Measurements from ENCODE around the gene GPR83.

DNA sequence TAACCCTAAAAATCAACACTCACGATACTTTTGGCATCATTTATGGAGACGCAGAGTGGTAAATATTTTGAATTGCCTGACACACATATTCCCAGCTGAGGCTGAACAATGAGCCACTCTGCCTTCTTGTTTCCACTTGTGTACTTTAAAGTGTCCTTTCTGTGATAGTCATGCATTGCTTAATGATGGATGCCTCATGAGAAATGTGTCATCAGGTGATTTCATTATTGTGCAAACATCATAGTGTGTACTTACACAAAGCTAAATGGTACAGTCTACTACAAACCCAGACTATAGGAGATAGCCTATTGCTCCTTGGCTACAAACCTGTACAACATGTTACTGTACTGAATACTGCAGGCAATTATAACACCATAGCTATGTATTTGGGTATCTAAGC, 48.2 kb upstream of the GPR83 start:
- TF ChIP-seq CTCF (IDR thresholded peaks at IDR 0.05) (no peak), POLR2A (IDR thresholded peaks at IDR 0.05; ENCODE audit: low read length) (no peak), CEBPB (IDR thresholded peaks at IDR 0.05) (peak; percentile 93 to 95), EHMT2 (IDR thresholded peaks at IDR 0.05; ENCODE audit: low read depth) (no peak), RCOR1 (IDR thresholded peaks at IDR 0.05; ENCODE audit: low read depth, low read length) (no peak), RFX5 (IDR thresholded peaks at IDR 0.05) (no peak), ZNF302 (CRISPR knock-in tag; IDR thresholded peaks at IDR 0.05) (no peak)
- TF ChIP-seq, protein P1, sequence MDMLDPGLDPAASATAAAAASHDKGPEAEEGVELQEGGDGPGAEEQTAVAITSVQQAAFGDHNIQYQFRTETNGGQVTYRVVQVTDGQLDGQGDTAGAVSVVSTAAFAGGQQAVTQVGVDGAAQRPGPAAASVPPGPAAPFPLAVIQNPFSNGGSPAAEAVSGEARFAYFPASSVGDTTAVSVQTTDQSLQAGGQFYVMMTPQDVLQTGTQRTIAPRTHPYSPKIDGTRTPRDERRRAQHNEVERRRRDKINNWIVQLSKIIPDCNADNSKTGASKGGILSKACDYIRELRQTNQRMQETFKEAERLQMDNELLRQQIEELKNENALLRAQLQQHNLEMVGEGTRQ (IDR thresholded peaks at IDR 0.05): no peak
- TF ChIP-seq, protein P2, sequence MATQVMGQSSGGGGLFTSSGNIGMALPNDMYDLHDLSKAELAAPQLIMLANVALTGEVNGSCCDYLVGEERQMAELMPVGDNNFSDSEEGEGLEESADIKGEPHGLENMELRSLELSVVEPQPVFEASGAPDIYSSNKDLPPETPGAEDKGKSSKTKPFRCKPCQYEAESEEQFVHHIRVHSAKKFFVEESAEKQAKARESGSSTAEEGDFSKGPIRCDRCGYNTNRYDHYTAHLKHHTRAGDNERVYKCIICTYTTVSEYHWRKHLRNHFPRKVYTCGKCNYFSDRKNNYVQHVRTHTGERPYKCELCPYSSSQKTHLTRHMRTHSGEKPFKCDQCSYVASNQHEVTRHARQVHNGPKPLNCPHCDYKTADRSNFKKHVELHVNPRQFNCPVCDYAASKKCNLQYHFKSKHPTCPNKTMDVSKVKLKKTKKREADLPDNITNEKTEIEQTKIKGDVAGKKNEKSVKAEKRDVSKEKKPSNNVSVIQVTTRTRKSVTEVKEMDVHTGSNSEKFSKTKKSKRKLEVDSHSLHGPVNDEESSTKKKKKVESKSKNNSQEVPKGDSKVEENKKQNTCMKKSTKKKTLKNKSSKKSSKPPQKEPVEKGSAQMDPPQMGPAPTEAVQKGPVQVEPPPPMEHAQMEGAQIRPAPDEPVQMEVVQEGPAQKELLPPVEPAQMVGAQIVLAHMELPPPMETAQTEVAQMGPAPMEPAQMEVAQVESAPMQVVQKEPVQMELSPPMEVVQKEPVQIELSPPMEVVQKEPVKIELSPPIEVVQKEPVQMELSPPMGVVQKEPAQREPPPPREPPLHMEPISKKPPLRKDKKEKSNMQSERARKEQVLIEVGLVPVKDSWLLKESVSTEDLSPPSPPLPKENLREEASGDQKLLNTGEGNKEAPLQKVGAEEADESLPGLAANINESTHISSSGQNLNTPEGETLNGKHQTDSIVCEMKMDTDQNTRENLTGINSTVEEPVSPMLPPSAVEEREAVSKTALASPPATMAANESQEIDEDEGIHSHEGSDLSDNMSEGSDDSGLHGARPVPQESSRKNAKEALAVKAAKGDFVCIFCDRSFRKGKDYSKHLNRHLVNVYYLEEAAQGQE (IDR thresholded peaks at IDR 0.05): no peak

Measured in A549 (cell line).